Activated CD4-positive, alpha-beta memory T cell treated with anti-CD3 and anti-CD28 coated beads, Interleukin-2, amount 10 ng/mL, durations not matched to agents 7 days and 5 days (primary cell): ENCODE measurements around the gene DGKZ. TPM values are rescaled to one million over a fixed set of nuclear protein-coding genes. Genes with fewer than 3 reads are reported as not detected.
"Not testable (repeated sequence)": the region's sequence is repeated elsewhere in the genome, so short reads cannot be mapped to it uniquely, and the experiment has no call there.

Experiments used
- CTCF ChIA-PET: fragments of 350-600 bp; sonication (Branson Sonifier 250); formaldehyde crosslinking; loops from one replicate; lab custom pipeline; 2021; ENCODE audit warnings: antibody characterized with exemption, inconsistent platforms; lab: Charles Lee
- POLR2A ChIA-PET: fragments of 350-600 bp; sonication (Branson Sonifier 250); formaldehyde crosslinking; loops from one replicate; lab custom pipeline; 2021; ENCODE audit warnings: antibody characterized with exemption; lab: Charles Lee
- DNase-seq: peaks from one replicate; pipeline ENCODE4 v3.0.0-alpha.2; 2020
- H3K27ac Mint-ChIP-seq: one replicate; pipeline ENCODE4 v1.8.0; 2021; ENCODE audit warnings: mild to moderate bottlenecking, mixed read lengths
- H3K27me3 Mint-ChIP-seq: one replicate; pipeline ENCODE4 v1.8.0; 2021; ENCODE audit warnings: mixed read lengths
- H3K36me3 Mint-ChIP-seq: one replicate; pipeline ENCODE4 v1.8.0; 2021; ENCODE audit warnings: low read depth, mixed read lengths
- H3K4me1 Mint-ChIP-seq: one replicate; pipeline ENCODE4 v1.8.0; 2021; ENCODE audit warnings: mixed read lengths
- H3K4me3 Mint-ChIP-seq: one replicate; pipeline ENCODE4 v1.8.0; 2021; ENCODE audit warnings: mild to moderate bottlenecking, mixed read lengths
- H3K9me3 Mint-ChIP-seq: one replicate; pipeline ENCODE4 v1.8.0; 2021; ENCODE audit warnings: mixed read lengths
- total RNA-seq, 2 experiments: library from RNA; stranded (reverse); gene quantifications; one replicate each; pipeline ENCODE4 v1.2.3, GENCODE V29; 2021

DGKZ gene
- total RNA-seq, 2 experiments from 2014 or later = 141 to 143 TPM

DNA sequence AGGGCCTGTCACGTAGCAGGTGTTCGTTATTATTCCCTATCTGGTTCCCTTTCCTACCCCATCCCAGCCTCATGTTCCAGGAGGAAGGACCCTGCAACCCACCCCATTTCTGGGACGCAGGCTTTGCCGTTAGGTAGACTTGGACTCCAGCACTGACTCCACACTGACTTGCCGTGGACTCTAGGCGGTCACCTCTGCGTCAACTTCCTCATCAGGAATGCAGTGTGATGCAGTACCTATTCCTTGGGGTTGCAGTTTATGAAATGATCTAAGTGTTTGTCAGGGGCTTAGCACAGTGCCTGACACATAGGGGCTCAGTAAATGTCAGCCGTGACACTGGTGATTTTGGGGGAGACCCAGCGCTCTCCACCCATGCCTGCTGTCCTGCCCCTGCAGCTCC is 16.8 kb downstream of the DGKZ start:
- H3K9me3 Mint-ChIP-seq = no peaks in the 10 kb centered on the region
- H3K27ac Mint-ChIP-seq = no peak overlapping the region
- H3K27me3 Mint-ChIP-seq = no peaks in the 10 kb centered on the region
- H3K36me3 Mint-ChIP-seq = peaks cover 18% of the 10 kb centered on the region
- no peak overlapping the region for H3K4me3 Mint-ChIP-seq
- CTCF ChIA-PET = interaction anchor here (12.2 kb wide), 1 partner anchor 14 kb away, joined by 210 read pairs; the partner anchor contains the start of gene DGKZ
- no peak for DNase-seq
- H3K4me1 Mint-ChIP-seq = peaks cover 46% of the 10 kb centered on the region
- POLR2A ChIA-PET = interaction anchor here (1.6 to 12.2 kb wide), 2 partner anchors 14 to 15 kb away, joined by 3 to 143 read pairs; partner anchors contain the start of gene DGKZ

- Mint-ChIP-seq H3K4me1 (peaks cover 48% of the 10 kb centered on the region), H3K36me3 (peaks cover 26% of the 10 kb centered on the region), H3K4me3 (no peak overlapping the region), H3K27ac (peak overlapping the region; percentile 52), H3K27me3 (no peaks in the 10 kb centered on the region), H3K9me3 (no peaks in the 10 kb centered on the region)
- ChIA-PET POLR2A (interaction anchor here (1.0 to 12.2 kb wide), 2 partner anchors 9 to 16 kb away, joined by 3 to 143 read pairs; partner anchors contain the start of gene DGKZ), CTCF (interaction anchor here (0.8 to 12.2 kb wide), 3 partner anchors 9 to 41 kb away, joined by 3 to 210 read pairs (median 3); partner anchors contain the start of gene DGKZ)
- DNase-seq = no peak
Observed at GRCh38 chr11:46364791-46365190, 17.5 kb downstream of the DGKZ start.

- no peak for DNase-seq
- POLR2A ChIA-PET = interaction anchor here (1.4 to 12.2 kb wide), 2 partner anchors 17 to 21 kb away, joined by 3 to 143 read pairs; partner anchors contain the start of gene DGKZ
- H3K27me3 Mint-ChIP-seq = no peaks in the 10 kb centered on the region
- CTCF ChIA-PET = interaction anchor here (0.9 to 12.2 kb wide), 3 partner anchors 16 to 128 kb away, joined by 3 to 210 read pairs (median 3); partner anchors contain the start of gene DGKZ
- H3K4me3 Mint-ChIP-seq = no peak overlapping the region
- no peaks in the 10 kb centered on the region for H3K9me3 Mint-ChIP-seq
- peaks cover 39% of the 10 kb centered on the region for H3K4me1 Mint-ChIP-seq
- peaks cover 33% of the 10 kb centered on the region for H3K36me3 Mint-ChIP-seq
- no peak overlapping the region for H3K27ac Mint-ChIP-seq
Observed at GRCh38 chr11:46366260-46366659, 19.0 kb downstream of the DGKZ start.

DNA sequence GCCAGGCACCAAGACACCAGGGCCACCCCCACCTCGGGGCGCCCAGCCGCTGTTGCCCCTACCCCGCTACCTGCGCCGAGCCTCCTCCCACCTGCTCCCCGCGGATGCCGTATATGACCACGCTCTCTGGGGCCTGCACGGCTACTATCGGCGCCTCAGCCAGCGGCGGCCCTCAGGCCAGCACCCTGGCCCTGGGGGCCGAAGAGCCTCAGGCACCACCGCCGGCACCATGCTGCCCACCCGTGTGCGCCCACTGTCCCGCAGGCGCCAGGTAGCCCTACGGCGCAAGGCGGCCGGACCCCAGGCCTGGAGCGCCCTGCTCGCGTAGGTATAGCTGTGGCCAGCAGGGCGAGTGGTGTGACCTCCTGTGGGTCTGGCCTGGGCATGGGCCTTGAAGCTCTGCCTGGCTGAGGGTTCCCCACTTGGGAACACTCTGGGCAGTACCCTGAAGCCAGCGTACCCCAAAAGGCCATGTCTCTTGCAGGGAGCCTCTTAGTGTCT is 19.4 kb downstream of the DGKZ start:
- peaks cover 35% of the 10 kb centered on the region for H3K36me3 Mint-ChIP-seq
- peaks cover 34% of the 10 kb centered on the region for H3K4me1 Mint-ChIP-seq
- H3K4me3 Mint-ChIP-seq = no peak overlapping the region
- POLR2A ChIA-PET = interaction anchor here (1.4 to 12.2 kb wide), 2 partner anchors 18 to 21 kb away, joined by 3 to 143 read pairs; partner anchors contain the start of gene DGKZ
- H3K27me3 Mint-ChIP-seq = no peaks in the 10 kb centered on the region
- no peak overlapping the region for H3K27ac Mint-ChIP-seq
- CTCF ChIA-PET = interaction anchor here (0.9 to 12.2 kb wide), 3 partner anchors 17 to 129 kb away, joined by 3 to 210 read pairs (median 6); partner anchors contain the start of gene DGKZ
- DNase-seq = no peak
- H3K9me3 Mint-ChIP-seq = no peaks in the 10 kb centered on the region

GRCh38 chr11:46367244-46367915 is 20.1 kb downstream of the DGKZ start:
- H3K36me3 Mint-ChIP-seq = peaks cover 35% of the 10 kb centered on the region
- H3K9me3 Mint-ChIP-seq = no peaks in the 10 kb centered on the region
- no peaks in the 10 kb centered on the region for H3K27me3 Mint-ChIP-seq
- no peak overlapping the region for H3K27ac Mint-ChIP-seq
- H3K4me1 Mint-ChIP-seq = peaks cover 27% of the 10 kb centered on the region
- ChIA-PET CTCF (interaction anchor here (0.9 to 12.2 kb wide), 7 partner anchors 8 to 162 kb away, joined by 3 to 210 read pairs (median 6); partner anchors contain the start of gene DGKZ), POLR2A (interaction anchor here (1.4 to 12.2 kb wide), 2 partner anchors 18 to 20 kb away, joined by 3 to 143 read pairs; partner anchors contain the start of gene DGKZ)
- DNase-seq = peak; percentile 76
- no peak overlapping the region for H3K4me3 Mint-ChIP-seq

DNA sequence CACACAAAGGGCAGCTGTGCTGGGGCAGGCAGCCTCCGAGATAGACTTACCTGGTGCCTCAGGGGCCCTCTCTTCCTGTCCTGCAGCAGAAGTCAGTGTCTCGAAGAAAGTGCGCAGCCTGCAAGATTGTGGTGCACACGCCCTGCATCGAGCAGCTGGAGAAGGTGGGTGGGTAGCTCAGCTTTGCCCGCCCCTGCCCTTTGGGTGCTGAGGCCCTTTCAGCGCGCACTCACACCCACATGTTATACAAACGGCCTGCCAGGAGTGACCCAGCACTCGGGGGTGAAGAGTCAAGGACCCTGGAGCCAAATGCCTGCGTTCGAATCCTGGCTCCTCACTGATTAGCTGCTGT is 20.6 kb downstream of the DGKZ start:
- Mint-ChIP-seq H3K27me3 (no peaks in the 10 kb centered on the region), H3K9me3 (no peaks in the 10 kb centered on the region), H3K4me1 (peaks cover 22% of the 10 kb centered on the region), H3K4me3 (no peak overlapping the region), H3K36me3 (peaks cover 35% of the 10 kb centered on the region), H3K27ac (no peak overlapping the region)
- ChIA-PET CTCF (interaction anchor here (0.8 to 12.2 kb wide), 8 partner anchors 8 to 161 kb away, joined by 3 to 210 read pairs (median 6); partner anchors contain the start of gene DGKZ), POLR2A (interaction anchor here (0.8 to 12.2 kb wide), 2 partner anchors 12 to 19 kb away, joined by 3 to 143 read pairs; partner anchors contain the start of gene DGKZ)
- DNase-seq = no peak

GRCh38 chr11:46369458-46370152 is 22.3 kb downstream of the DGKZ start:
- H3K27ac Mint-ChIP-seq = no peak overlapping the region

DNA sequence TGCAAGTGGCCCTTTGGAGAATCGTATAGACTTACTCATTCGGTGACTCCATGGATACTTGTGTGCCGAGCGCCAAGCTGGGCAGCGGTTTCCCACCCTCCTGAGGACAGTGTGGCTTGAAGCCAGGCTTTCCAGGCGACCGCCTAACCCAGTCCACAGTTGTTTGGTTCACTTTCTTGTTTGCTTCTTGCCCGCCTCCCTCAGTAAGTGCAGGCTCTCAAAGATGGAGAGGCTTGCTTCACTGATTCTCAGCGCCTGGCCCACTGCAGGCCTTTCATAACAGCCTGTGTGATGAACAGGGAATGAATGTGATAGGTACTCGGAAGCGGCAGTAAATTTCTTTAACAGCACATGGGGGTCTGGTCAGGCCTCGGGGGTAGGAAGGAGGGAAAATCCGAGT is 23.0 kb downstream of the DGKZ start:
- Mint-ChIP-seq H3K4me3 (no peak overlapping the region), H3K4me1 (peaks cover 14% of the 10 kb centered on the region), H3K9me3 (no peaks in the 10 kb centered on the region), H3K27me3 (no peaks in the 10 kb centered on the region), H3K27ac (no peak overlapping the region), H3K36me3 (peaks cover 41% of the 10 kb centered on the region)
- ChIA-PET CTCF (interaction anchor here (3.5 to 12.2 kb wide), 2 partner anchors 10 to 20 kb away, joined by 16 to 210 read pairs; partner anchors contain the start of gene DGKZ), POLR2A (no interaction called here)
- DNase-seq = no peak

More at GRCh38 chr11:46369458-46370152, 22.3 kb downstream of the DGKZ start:
- ChIA-PET POLR2A (interaction anchor here (0.6 to 12.2 kb wide), 2 partner anchors 12 to 21 kb away, joined by 3 to 143 read pairs; partner anchors contain the start of genes DGKZ and MDK), CTCF (interaction anchor here (0.9 to 12.2 kb wide), 5 partner anchors 10 to 33 kb away, joined by 3 to 210 read pairs (median 4); partner anchors contain the start of gene DGKZ)
- H3K9me3 Mint-ChIP-seq = no peaks in the 10 kb centered on the region
- H3K36me3 Mint-ChIP-seq = peaks cover 39% of the 10 kb centered on the region
- no peaks in the 10 kb centered on the region for H3K27me3 Mint-ChIP-seq
- peak; percentile 55 for DNase-seq
- H3K4me3 Mint-ChIP-seq = no peak overlapping the region
- H3K4me1 Mint-ChIP-seq = peaks cover 18% of the 10 kb centered on the region

GRCh38 chr11:46371262-46371661 is 24.0 kb downstream of the DGKZ start:
- H3K27me3 Mint-ChIP-seq, H3K9me3 Mint-ChIP-seq, DNase-seq, H3K4me3 Mint-ChIP-seq, H3K27ac Mint-ChIP-seq: not testable (repeated sequence)
- CTCF ChIA-PET = interaction anchor here (3.5 to 12.2 kb wide), 2 partner anchors 11 to 21 kb away, joined by 16 to 210 read pairs; partner anchors contain the start of gene DGKZ
- peaks cover 11% of the 10 kb centered on the region for H3K4me1 Mint-ChIP-seq
- POLR2A ChIA-PET = interaction anchor here (0.6 to 0.9 kb wide), 2 partner anchors 23 to 136 kb away, joined by 3 read pairs; no protein-coding TSS in a partner anchor
- peaks cover 49% of the 10 kb centered on the region for H3K36me3 Mint-ChIP-seq

GRCh38 chr11:46372086-46372485 is 24.8 kb downstream of the DGKZ start:
- CTCF ChIA-PET = interaction anchor here (2.1 kb wide), 1 partner anchor 20 kb away, joined by 5 read pairs; no protein-coding TSS in a partner anchor
- H3K36me3 Mint-ChIP-seq = peaks cover 57% of the 10 kb centered on the region
- H3K27me3 Mint-ChIP-seq = no peaks in the 10 kb centered on the region
- DNase-seq = no peak
- POLR2A ChIA-PET = interaction anchor here (0.9 kb wide), 1 partner anchor 23 kb away, joined by 3 read pairs; no protein-coding TSS in a partner anchor
- no peak overlapping the region for H3K4me3 Mint-ChIP-seq
- H3K9me3 Mint-ChIP-seq = no peaks in the 10 kb centered on the region
- H3K27ac Mint-ChIP-seq = no peak overlapping the region
- H3K4me1 Mint-ChIP-seq = peaks cover 9% of the 10 kb centered on the region

DNA sequence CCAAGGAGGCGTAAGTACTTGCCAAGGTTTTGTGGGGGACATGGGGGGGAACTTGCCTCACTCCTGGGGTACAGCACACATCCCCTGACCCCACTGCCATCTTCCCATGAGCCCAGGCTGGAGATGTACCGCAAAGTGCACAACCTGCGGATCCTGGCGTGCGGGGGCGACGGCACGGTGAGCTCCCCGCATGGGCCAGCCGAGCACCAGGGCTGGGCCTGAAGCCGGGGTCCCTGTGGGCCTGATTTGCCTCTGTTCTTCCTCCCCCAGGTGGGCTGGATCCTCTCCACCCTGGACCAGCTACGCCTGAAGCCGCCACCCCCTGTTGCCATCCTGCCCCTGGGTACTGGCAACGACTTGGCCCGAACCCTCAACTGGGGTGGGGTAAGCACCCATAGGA is 25.2 kb downstream of the DGKZ start:
- H3K4me3 Mint-ChIP-seq, H3K27ac Mint-ChIP-seq, DNase-seq, H3K27me3 Mint-ChIP-seq, H3K9me3 Mint-ChIP-seq, H3K4me1 Mint-ChIP-seq, POLR2A ChIA-PET: not testable (repeated sequence)
- H3K36me3 Mint-ChIP-seq = peaks cover 59% of the 10 kb centered on the region
- CTCF ChIA-PET = interaction anchor here (2.1 kb wide), 1 partner anchor 20 kb away, joined by 5 read pairs; no protein-coding TSS in a partner anchor
